A673 (cell line): ENCODE data around the gene F7. TPM values are rescaled to one million over a fixed set of nuclear protein-coding genes. Genes with fewer than 3 reads are reported as not detected.
"Not testable (repeated sequence)": the region's sequence is repeated elsewhere in the genome, so short reads cannot be mapped to it uniquely, and the experiment has no call there.

Experiments
- BruUV-seq: library from RNA; stranded (reverse); fragments of 400-500 nt; replicated peaks from 2 replicates; lab custom pipeline; 2021; lab: Mats Ljungman, UMichigan
- CTCF ChIA-PET: fragments of 300-600 bp; sonication (Branson Sonifier 250); formaldehyde crosslinking; loops from one replicate; lab custom pipeline; 2022; ENCODE audit warnings: antibody characterized with exemption; lab: Charles Lee
- POLR2A ChIA-PET: fragments of 300-600 bp; sonication (Branson Sonifier 250); formaldehyde crosslinking; loops from one replicate; lab custom pipeline; 2022; ENCODE audit warnings: antibody characterized with exemption; ENCODE audit not compliant: low non-redundant PET; lab: Charles Lee
- DNase-seq: peaks from one replicate; pipeline ENCODE4 v3.0.0-alpha.2; 2015; ENCODE audit warnings: low spot score
- H3K27ac ChIP-seq: fragments of 200-600 bp; sonication (generic); 2 replicates; pipeline ENCODE4 v1.5.1; 2016; ENCODE audit warnings: mixed run types, low read depth, mild to moderate bottlenecking, mixed read lengths, antibody characterized with exemption, low read length; ENCODE audit not compliant: poor library complexity, severe bottlenecking
- H3K27me3 ChIP-seq: fragments of 200-600 bp; sonication (generic); replicated peaks from 2 replicates; pipeline ENCODE4 v1.6.1; 2017; ENCODE audit warnings: mixed run types, low read depth, mild to moderate bottlenecking, mixed read lengths, antibody characterized with exemption, low read length; ENCODE audit not compliant: insufficient read depth, poor library complexity
- H3K36me3 ChIP-seq: fragments of 200-600 bp; sonication (generic); 2 replicates; pipeline ENCODE4 v1.6.1; 2016; ENCODE audit warnings: mixed run types, mild to moderate bottlenecking, mixed read lengths, antibody characterized with exemption, low read length; ENCODE audit not compliant: insufficient read depth, poor library complexity, severe bottlenecking
- H3K4me1 ChIP-seq: fragments of 200-600 bp; sonication (generic); 2 replicates; pipeline ENCODE4 v1.6.1; 2017; ENCODE audit warnings: mixed run types, mild to moderate bottlenecking, mixed read lengths, antibody characterized with exemption, low read length; ENCODE audit not compliant: insufficient read depth, poor library complexity, severe bottlenecking
- H3K4me3 ChIP-seq: fragments of 200-600 bp; sonication (generic); 2 replicates; pipeline ENCODE4 v1.5.1; 2016; ENCODE audit warnings: low read depth, mixed run types, mild to moderate bottlenecking, mixed read lengths, low read length; ENCODE audit not compliant: poor library complexity, severe bottlenecking
- H3K9me3 ChIP-seq: fragments of 200-600 bp; sonication (generic); 2 replicates; pipeline ENCODE4 v1.6.1; 2016; ENCODE audit warnings: mixed run types, low read depth, mild to moderate bottlenecking, mixed read lengths, antibody characterized with exemption, low read length; ENCODE audit not compliant: poor library complexity, severe bottlenecking
- EZH2 ChIP-seq: fragments of 200-600 bp; sonication (generic); IDR thresholded peaks from 2 replicates; pipeline ENCODE4 v1.6.1; 2017; ENCODE audit warnings: borderline replicate concordance, low read depth, mild to moderate bottlenecking, mixed read lengths, antibody characterized with exemption, low read length; ENCODE audit not compliant: poor library complexity, severe bottlenecking
- intact Hi-C: fragments of 100-400 bp; cut with micrococcal nuclease; formaldehyde crosslinking; loops from one replicate; pipeline ENCODE4 v1.10.0; 2022; ENCODE audit not compliant: unreplicated experiment
- total RNA-seq: library from RNA; stranded (reverse); gene quantifications from 2 replicates; pipeline ENCODE4 v1.2.3, GENCODE V29; 2021
- TF ChIP-seq, protein P1 (sequence below): fragments of 300-800, 200-600 bp; sonication (generic); conservative IDR thresholded peaks from 2 replicates; pipeline ENCODE4 v1.5.1; 2017; ENCODE audit warnings: low read depth, mild to moderate bottlenecking, antibody characterized with exemption, low read length, moderate library complexity, mixed read lengths

Gene F7
- total RNA-seq, 1 experiment from 2014 or later, result not detected

DNA sequence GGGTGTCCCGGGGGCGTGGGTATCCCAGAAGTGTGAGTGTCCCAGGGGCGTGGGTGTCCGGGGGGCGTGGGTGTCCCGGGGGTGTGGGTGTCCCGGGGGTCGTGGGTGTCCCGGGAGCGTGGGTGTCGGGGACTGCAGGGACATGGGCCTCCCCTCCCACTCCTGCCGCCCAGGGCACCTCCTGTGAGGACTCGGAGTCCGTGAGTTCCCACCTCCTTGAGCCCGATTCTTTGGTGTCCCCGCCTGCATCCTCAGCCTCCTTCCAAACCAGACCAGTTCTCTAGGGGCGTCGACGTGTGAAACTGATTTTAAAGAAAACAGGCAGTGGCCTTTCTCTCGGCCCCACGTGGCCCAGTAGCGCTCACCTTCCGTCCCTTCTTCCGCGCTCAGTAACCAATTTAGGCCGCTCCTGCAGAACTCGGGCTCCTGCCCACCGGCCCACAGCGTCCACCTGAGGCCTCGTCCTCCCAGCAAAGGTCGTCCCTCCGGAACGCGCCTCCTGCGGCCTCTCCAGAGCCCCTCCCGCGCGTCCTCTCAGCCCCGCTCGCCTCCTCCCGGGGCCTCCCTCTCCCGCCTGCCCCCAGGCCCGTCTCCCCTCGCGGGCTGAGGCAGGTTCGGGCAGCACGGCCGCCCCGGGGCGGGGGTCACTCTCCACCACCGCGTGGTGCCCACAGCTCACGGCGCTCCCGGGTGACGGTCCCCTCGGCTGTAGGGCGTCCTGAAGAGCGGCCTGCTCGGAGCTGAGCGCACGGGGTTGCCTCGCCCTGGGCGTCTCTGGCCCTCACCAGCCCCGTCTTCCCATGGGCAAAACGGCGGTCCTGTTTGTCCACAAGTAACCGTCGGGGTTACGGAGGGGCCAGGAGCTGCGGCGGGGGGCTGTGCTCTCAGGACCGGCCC lies 3.8 kb downstream of the F7 start:
- Histone ChIP-seq H3K36me3 (no peaks in the 10 kb centered on the region), H3K27me3 (peaks cover 19% of the 10 kb centered on the region), H3K4me3 (no peak overlapping the region), H3K9me3 (no peaks in the 10 kb centered on the region), H3K27ac (no peak overlapping the region), H3K4me1 (no peaks in the 10 kb centered on the region)
- POLR2A ChIA-PET, result no interaction called here
- CTCF ChIA-PET, result no interaction called here
- intact Hi-C loops, result no loop called here
- TF ChIP-seq EZH2, result no peak
- TF ChIP-seq, protein P1, sequence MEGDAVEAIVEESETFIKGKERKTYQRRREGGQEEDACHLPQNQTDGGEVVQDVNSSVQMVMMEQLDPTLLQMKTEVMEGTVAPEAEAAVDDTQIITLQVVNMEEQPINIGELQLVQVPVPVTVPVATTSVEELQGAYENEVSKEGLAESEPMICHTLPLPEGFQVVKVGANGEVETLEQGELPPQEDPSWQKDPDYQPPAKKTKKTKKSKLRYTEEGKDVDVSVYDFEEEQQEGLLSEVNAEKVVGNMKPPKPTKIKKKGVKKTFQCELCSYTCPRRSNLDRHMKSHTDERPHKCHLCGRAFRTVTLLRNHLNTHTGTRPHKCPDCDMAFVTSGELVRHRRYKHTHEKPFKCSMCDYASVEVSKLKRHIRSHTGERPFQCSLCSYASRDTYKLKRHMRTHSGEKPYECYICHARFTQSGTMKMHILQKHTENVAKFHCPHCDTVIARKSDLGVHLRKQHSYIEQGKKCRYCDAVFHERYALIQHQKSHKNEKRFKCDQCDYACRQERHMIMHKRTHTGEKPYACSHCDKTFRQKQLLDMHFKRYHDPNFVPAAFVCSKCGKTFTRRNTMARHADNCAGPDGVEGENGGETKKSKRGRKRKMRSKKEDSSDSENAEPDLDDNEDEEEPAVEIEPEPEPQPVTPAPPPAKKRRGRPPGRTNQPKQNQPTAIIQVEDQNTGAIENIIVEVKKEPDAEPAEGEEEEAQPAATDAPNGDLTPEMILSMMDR, result no peak
- BruUV-seq, result no TSS peak
- no peak for DNase-seq

DNA sequence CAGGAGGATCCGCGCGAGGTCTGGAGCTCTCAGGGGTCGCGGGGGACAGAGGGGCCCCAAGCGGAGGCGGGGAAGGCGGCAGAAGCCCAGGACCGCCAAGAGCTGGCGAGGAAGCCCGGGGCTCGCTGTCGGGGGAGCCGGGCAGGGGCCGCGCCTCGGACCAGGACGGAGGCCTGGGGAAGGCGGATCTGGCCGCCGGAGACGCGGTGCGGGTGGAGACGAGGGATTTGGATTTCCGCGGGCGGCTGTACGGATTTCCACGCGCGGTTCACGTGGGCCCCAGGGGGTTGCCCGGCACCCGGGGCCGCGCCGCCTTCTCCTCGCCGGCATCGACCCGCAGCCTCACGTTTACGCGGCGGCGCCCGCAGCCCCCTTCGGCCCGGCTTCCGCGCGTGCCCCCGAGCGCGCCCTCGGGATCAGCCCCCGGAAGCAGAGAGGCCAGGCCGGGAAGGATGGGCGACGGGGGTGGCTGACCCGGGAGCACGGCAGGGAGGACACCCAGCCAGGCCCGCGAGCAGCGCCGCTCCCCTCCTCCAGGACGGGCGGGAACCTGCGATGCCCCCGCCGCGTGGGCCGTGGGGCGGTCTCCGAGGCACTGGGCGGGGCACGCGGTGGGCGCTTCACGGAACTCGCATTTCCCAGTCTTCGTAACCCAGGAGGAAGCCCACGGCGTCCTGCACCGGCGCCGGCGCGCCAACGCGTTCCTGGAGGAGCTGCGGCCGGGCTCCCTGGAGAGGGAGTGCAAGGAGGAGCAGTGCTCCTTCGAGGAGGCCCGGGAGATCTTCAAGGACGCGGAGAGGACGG lies 4.7 kb downstream of the F7 start:
- BruUV-seq, result no TSS peak
- peaks cover 19% of the 10 kb centered on the region for H3K27me3 ChIP-seq
- POLR2A ChIA-PET, result no interaction called here
- no peaks in the 10 kb centered on the region for H3K9me3 ChIP-seq
- H3K27ac ChIP-seq, result no peak overlapping the region
- no peaks in the 10 kb centered on the region for H3K4me1 ChIP-seq
- DNase-seq, result peak; percentile 29
- peak; percentile 84 for TF ChIP-seq EZH2
- TF ChIP-seq, protein P1, result no peak
- CTCF ChIA-PET, result no interaction called here
- no peaks in the 10 kb centered on the region for H3K36me3 ChIP-seq
- peak overlapping the region; percentile 25 for H3K4me3 ChIP-seq
- intact Hi-C loops, result no loop called here

DNA sequence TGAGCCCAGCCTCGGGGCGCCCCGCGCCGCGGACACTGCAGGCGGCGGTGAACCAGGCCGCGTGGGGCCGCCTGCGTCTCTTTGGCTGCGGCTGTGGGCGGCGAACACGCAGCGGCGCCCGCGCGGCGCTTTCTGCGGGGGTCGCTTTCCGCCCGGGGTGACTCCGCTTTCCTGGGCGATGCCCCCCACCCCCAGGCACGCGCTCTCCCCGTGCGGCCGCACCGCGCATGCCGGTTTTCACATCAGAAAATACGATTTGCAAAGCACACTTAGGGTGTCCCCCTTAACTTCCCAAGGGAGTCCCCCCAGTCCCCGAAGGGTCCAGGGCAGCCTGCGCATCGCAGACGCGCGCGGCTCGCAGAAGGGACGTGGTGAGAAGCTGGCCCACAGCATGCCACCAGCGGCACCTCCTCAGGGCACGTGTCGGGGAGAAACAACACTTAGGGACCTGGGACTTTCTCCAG lies 5.3 kb downstream of the F7 start:
- ChIA-PET CTCF (no interaction called here), POLR2A (no interaction called here)
- DNase-seq, result no peak
- Histone ChIP-seq H3K4me1 (no peaks in the 10 kb centered on the region), H3K27ac (no peak overlapping the region), H3K36me3 (no peaks in the 10 kb centered on the region), H3K27me3 (peaks cover 19% of the 10 kb centered on the region), H3K4me3 (peak overlapping the region; percentile 25), H3K9me3 (no peaks in the 10 kb centered on the region)
- TF ChIP-seq, protein P1, result no peak
- peak; percentile 47 for TF ChIP-seq EZH2
- BruUV-seq, result no TSS peak
- intact Hi-C loops, result no loop called here

DNA sequence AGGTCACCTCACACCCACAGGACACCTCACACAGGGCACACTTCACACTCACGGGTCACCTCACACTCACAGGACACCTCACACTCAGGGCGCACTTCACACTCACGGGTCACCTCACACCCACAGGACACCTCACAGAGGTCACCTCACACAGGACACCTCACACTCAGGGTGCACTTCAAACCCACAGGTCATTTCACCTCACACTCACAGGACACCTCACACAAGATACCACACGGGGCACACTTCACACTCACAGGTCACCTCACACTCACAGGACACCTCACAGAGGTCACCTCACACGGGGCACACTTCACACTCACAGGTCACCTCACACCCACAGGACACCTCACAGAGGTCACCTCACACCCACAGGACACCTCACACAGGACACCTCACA lies 6.2 kb downstream of the F7 start:
- DNase-seq, H3K36me3 ChIP-seq, H3K4me1 ChIP-seq, H3K27ac ChIP-seq, H3K9me3 ChIP-seq, H3K4me3 ChIP-seq, intact Hi-C loops, POLR2A ChIA-PET, CTCF ChIA-PET, BruUV-seq: not testable (repeated sequence)
- H3K27me3 ChIP-seq, result peaks cover 19% of the 10 kb centered on the region

DNA sequence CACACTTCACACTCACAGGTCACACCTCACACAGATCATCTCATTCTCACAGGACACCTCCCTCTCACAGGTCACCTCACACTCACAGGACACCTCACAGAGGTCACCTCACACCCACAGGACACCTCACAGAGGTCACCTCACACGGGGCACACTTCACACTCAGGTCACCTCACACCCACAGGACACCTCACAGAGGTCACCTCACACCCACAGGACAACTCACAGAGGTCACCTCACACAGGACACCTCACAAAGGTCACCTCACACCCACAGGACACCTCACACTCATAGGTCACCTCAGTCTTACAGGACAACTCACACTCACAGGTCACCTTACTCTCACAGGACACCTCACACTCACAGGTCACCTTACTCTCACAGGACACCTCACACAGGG lies 6.9 kb downstream of the F7 start:
- H3K9me3 ChIP-seq, H3K4me1 ChIP-seq, BruUV-seq, POLR2A ChIA-PET, intact Hi-C loops, H3K36me3 ChIP-seq, CTCF ChIA-PET, H3K27ac ChIP-seq, H3K4me3 ChIP-seq, DNase-seq: not testable (repeated sequence)
- H3K27me3 ChIP-seq, result peaks cover 19% of the 10 kb centered on the region
